SKM-1 (cell line): ENCODE results near the gene IWS1.
"Not testable (repeated sequence)": the region's sequence is repeated elsewhere in the genome, so short reads cannot be mapped to it uniquely, and the experiment has no call there.

Source experiments
- DNase-seq: peaks from one replicate; lab custom pipeline; 2025; ENCODE audit not compliant: unreplicated experiment; lab: John Stamatoyannopoulos, UW

IWS1 gene

GRCh38 chr2:127561371-127561770 lies 35.1 kb upstream of the IWS1 start:
- DNase-seq = no peak

GRCh38 chr2:127560931-127561280 lies 34.6 kb upstream of the IWS1 start:
- no peak for DNase-seq

GRCh38 chr2:127560201-127560930 lies 34.1 kb upstream of the IWS1 start:
- DNase-seq = no peak

GRCh38 chr2:127559454-127559853 lies 33.2 kb upstream of the IWS1 start:
- DNase-seq = no peak

- no peak for DNase-seq
Observed at GRCh38 chr2:127558911-127559310, 32.6 kb upstream of the IWS1 start.

- DNase-seq = no peak
Observed at GRCh38 chr2:127552846-127553245, 26.6 kb upstream of the IWS1 start.

- DNase-seq = no peak
Observed at GRCh38 chr2:127552336-127552735, 26.0 kb upstream of the IWS1 start.

GRCh38 chr2:127551221-127551930 lies 25.1 kb upstream of the IWS1 start:
- DNase-seq = no peak

- DNase-seq = no peak
Observed at GRCh38 chr2:127546797-127547196, 20.5 kb upstream of the IWS1 start.

GRCh38 chr2:127545796-127546195 lies 19.5 kb upstream of the IWS1 start:
- no peak for DNase-seq

- no peak for DNase-seq
Observed at GRCh38 chr2:127545189-127545588, 18.9 kb upstream of the IWS1 start.

- not testable (repeated sequence) for DNase-seq
Observed at GRCh38 chr2:127543013-127543501, 16.8 kb upstream of the IWS1 start.

- no peak for DNase-seq
Observed at GRCh38 chr2:127542231-127542630, 15.9 kb upstream of the IWS1 start.

- no peak for DNase-seq
Observed at GRCh38 chr2:127541809-127542208, 15.5 kb upstream of the IWS1 start.

GRCh38 chr2:127537644-127538043 lies 11.4 kb upstream of the IWS1 start:
- DNase-seq = no peak

- no peak for DNase-seq
Observed at GRCh38 chr2:127536707-127537541, 10.6 kb upstream of the IWS1 start.

- no peak for DNase-seq
Observed at GRCh38 chr2:127535918-127536317, 9.6 kb upstream of the IWS1 start.

GRCh38 chr2:127535422-127535901 lies 9.2 kb upstream of the IWS1 start, which contains the start of gene MYO7B:
MYO7B (plus strand) TSS chr2:127535683; CDS start chr2:127559723, 24,040 bp downstream.
- no peak for DNase-seq

GRCh38 chr2:127532296-127532695 lies 6.0 kb upstream of the IWS1 start:
- DNase-seq = no peak

GRCh38 chr2:127531221-127531648 lies 4.9 kb upstream of the IWS1 start:
- no peak for DNase-seq
